Adrenal gland (tissue), 5 donors: ENCODE measurements around the gene CCDC85C.

ENCODE experiments used
- CTCF ChIP-seq, 6 experiments: fragments of 450-650 bp in 4 of 6; fragments of 200-600 bp in 2 of 6; sonication (generic) in 1 of 6; IDR thresholded peaks; 1 replicate in 5 of 6; 2 replicates in 1 of 6; pipeline versions ENCODE4 v1.5.1 to v1.8.0; 2016 to 2021; ENCODE audit warnings: antibody characterized with exemption in 6 of 6, mild to moderate bottlenecking in 2 of 6, moderate library complexity in 1 of 6
- POLR2A ChIP-seq, 2 donors: fragments of 450-650 bp; IDR thresholded peaks; one replicate each; pipeline ENCODE4 v1.6.1; 2017; ENCODE audit warnings: antibody characterized with exemption in 2 of 2, mild to moderate bottlenecking in 2 of 2, moderate library complexity in 1 of 2
- donor health status: DM: no; HTN: no; CAD: no.

GRCh38 chr14:99468836-99469592 lies 135.0 kb downstream of the CCDC85C start:
- TF ChIP-seq CTCF (IDR thresholded peaks at IDR 0.05): no peak
- no peak for TF ChIP-seq POLR2A (IDR thresholded peaks at IDR 0.05)
